ENCODE measurements around the gene UNC45A. TPM values are rescaled to one million over a fixed set of nuclear protein-coding genes. Genes with fewer than 3 reads are reported as not detected.

Gene UNC45A
- total RNA-seq, 6 experiments from 2014 or later: 13.3 to 33.0 (median 25.4) TPM

GRCh38 chr15:90994059-90994416 is 59.0 kb downstream of the UNC45A start:
- TF ChIP-seq, protein P1, sequence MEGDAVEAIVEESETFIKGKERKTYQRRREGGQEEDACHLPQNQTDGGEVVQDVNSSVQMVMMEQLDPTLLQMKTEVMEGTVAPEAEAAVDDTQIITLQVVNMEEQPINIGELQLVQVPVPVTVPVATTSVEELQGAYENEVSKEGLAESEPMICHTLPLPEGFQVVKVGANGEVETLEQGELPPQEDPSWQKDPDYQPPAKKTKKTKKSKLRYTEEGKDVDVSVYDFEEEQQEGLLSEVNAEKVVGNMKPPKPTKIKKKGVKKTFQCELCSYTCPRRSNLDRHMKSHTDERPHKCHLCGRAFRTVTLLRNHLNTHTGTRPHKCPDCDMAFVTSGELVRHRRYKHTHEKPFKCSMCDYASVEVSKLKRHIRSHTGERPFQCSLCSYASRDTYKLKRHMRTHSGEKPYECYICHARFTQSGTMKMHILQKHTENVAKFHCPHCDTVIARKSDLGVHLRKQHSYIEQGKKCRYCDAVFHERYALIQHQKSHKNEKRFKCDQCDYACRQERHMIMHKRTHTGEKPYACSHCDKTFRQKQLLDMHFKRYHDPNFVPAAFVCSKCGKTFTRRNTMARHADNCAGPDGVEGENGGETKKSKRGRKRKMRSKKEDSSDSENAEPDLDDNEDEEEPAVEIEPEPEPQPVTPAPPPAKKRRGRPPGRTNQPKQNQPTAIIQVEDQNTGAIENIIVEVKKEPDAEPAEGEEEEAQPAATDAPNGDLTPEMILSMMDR (IDR thresholded peaks at IDR 0.05): no peak
- TF ChIP-seq POLR2A (IDR thresholded peaks at IDR 0.05): no peak
- peaks cover 0 to 5% (median 2%) of the 10 kb centered on the region in 4 donors for H3K4me1 ChIP-seq
- H3K27ac ChIP-seq: peak overlapping the region in 2 of 3 donors; percentile 38 to 49
- DNase-seq (peak in 1 of 3 donors; percentile 41), ATAC-seq (peak; percentile 8 to 32 (median 19))
- H3K36me3 ChIP-seq: peaks cover 0 to 7% (median 4%) of the 10 kb centered on the region in 4 donors
- H3K4me3 ChIP-seq: peak overlapping the region; percentile 72 to 78 (median 75)
- intact Hi-C loops (cut with DNase I): no loop called here
- H3K27me3 ChIP-seq: no peaks in the 10 kb centered on the region
- H3K9me3 ChIP-seq: no peaks in the 10 kb centered on the region
- WGBS (ENCODE audit: insufficient coverage, low coverage, low lambda C conversion rate, missing lambda C conversion rate): 2% methylated on average over 13 of the region's 50 CpGs

GRCh38 chr15:90994417-90995311 is 59.6 kb downstream of the UNC45A start, which contains the start of gene PRC1:
Gene PRC1, minus strand, starts transcription at chr15:90994535. Its CDS starts 118 bp downstream, at chr15:90994417.
- peaks cover 0 to 13% (median 5%) of the 10 kb centered on the region in 4 donors for H3K36me3 ChIP-seq
- TF ChIP-seq, protein P1 (IDR thresholded peaks at IDR 0.05): no peak
- peak; percentile 61 for TF ChIP-seq POLR2A (IDR thresholded peaks at IDR 0.05)
- peak within 1 kb of the TSS; percentile 10 to 58 (median 49) for H3K27ac ChIP-seq
- H3K9me3 ChIP-seq: no peaks in the 10 kb centered on the region
- intact Hi-C loops (cut with DNase I): no loop called here
- WGBS (ENCODE audit: insufficient coverage, low coverage, low lambda C conversion rate, missing lambda C conversion rate): 2% methylated on average over 18 of the region's 75 CpGs
- peak within 1 kb of the TSS; percentile 72 to 78 (median 75) for H3K4me3 ChIP-seq
- peaks cover 0 to 5% (median 2%) of the 10 kb centered on the region in 4 donors for H3K4me1 ChIP-seq
- no peaks in the 10 kb centered on the region for H3K27me3 ChIP-seq
- DNase-seq (peak; percentile 99), ATAC-seq (peak; percentile 99 to 100 (median 100))

DNA sequence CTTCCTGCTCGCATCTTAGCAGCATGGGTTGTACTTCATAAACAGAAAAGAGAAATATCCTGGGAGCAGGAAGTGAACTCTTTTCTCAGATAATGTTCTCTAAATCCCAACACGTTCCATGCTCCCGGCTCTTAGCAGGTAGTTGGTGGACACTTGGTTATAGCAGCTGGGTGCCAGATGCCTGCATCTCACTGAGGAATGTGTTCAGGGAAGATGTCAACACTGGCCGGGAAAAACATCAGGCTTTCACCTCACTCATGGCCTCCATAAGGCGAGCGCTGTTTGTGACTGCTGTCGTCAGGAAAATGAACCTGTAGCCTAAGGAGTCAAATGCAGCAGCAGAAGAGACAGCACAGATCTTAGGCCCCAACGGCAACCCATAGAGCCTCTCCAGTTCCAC is 63.7 kb downstream of the UNC45A start:
- H3K27ac ChIP-seq: no peak overlapping the region
- 84% methylated on average over 2 of the region's 8 CpGs for WGBS (ENCODE audit: insufficient coverage, low coverage, low lambda C conversion rate, missing lambda C conversion rate)
- H3K36me3 ChIP-seq: peaks cover 0 to 44% (median 11%) of the 10 kb centered on the region in 4 donors
- no peak for DNase-seq
- no peak for TF ChIP-seq POLR2A (IDR thresholded peaks at IDR 0.05)
- TF ChIP-seq, protein P1 (IDR thresholded peaks at IDR 0.05): no peak
- no peaks in the 10 kb centered on the region for H3K27me3 ChIP-seq
- H3K4me3 ChIP-seq: no peak overlapping the region
- peaks cover 0 to 2% (median under 1%) of the 10 kb centered on the region in 4 donors for H3K4me1 ChIP-seq
- ATAC-seq: no peak
- H3K9me3 ChIP-seq: no peaks in the 10 kb centered on the region
- intact Hi-C loops (cut with DNase I): no loop called here

DNA sequence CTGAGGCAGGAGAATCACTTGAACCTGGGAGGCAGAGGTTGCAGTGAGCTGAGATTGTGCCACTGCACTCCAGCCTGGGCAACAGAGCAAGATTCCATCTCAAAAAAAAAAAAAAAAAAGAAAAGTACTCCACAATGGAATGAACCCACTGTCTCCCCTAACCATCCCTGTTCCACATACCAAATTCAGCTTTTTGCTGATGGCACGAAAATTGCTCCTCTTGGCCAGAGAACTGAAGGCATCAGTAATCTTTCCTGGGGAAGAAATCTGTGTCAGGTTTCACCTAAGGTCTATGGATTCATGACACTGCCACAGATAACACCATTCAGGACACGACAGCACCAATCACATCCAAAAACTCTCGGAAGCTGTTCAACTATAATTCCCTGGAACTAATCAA is 66.1 kb downstream of the UNC45A start:
- no peak for ATAC-seq
- 100% methylated on average over 1 of the region's 3 CpGs for WGBS (ENCODE audit: insufficient coverage, low coverage, low lambda C conversion rate, missing lambda C conversion rate)

More for the DNA sequence above, 66.1 kb downstream of the UNC45A start:
- H3K27ac ChIP-seq: no peak overlapping the region
- H3K4me1 ChIP-seq: no peaks in the 10 kb centered on the region
- DNase-seq: no peak
- no peak overlapping the region for H3K4me3 ChIP-seq
- H3K36me3 ChIP-seq: peaks cover 0 to 66% (median 18%) of the 10 kb centered on the region in 4 donors
- intact Hi-C loops (cut with DNase I): no loop called here
- no peak for TF ChIP-seq POLR2A (IDR thresholded peaks at IDR 0.05)
- TF ChIP-seq, protein P1 (IDR thresholded peaks at IDR 0.05): no peak
- H3K9me3 ChIP-seq: no peaks in the 10 kb centered on the region
- H3K27me3 ChIP-seq: no peaks in the 10 kb centered on the region

Small RNA genes lying within 50 kb of the gene (small RNA-seq; reads per million reads assigned to genes)
- 0 reads per million in 2 experiments for gene RF00019

Other genes starting within 250 kb of the UNC45A start
- 1 to 10 TPM in 2 of 6 experiments, under 1 TPM in 4; 0.20 to 2.3 (median 0.45) TPM for gene BLM, start 217.9 kb upstream of the UNC45A start, total RNA-seq
- 100 to 1,000 TPM; 122 to 232 (median 189) TPM for gene FURIN, start 66.7 kb upstream of the UNC45A start, total RNA-seq
- gene FES, start 50.8 kb upstream of the UNC45A start, total RNA-seq: 10 to 100 TPM; 11.5 to 36.5 (median 18.5) TPM
- 10 to 100 TPM; 41.4 to 91.6 (median 59.8) TPM for gene MAN2A2, start 32.0 kb upstream of the UNC45A start, total RNA-seq
- gene HDDC3, start 2.7 kb upstream of the UNC45A start, total RNA-seq: 10 to 100 TPM in 4 of 6 experiments, 1 to 10 TPM in 2; 8.8 to 17.6 (median 11.5) TPM
- gene RCCD1, start 19.6 kb downstream of the UNC45A start, total RNA-seq: 1 to 10 TPM; 4.8 to 7.9 (median 6.6) TPM
- gene PRC1, start 59.2 kb downstream of the UNC45A start, total RNA-seq: 1 to 10 TPM; 1.2 to 8.8 (median 4.3) TPM
- 1 to 10 TPM; 4.2 to 7.3 (median 6.5) TPM for gene VPS33B, start 87.3 kb downstream of the UNC45A start, total RNA-seq
- under 1 TPM in 5 of 6 experiments, not detected in 1; 0.06 to 0.81 (median 0.18) TPM for gene SV2B, start 165.0 kb downstream of the UNC45A start, total RNA-seq

All from right lobe of liver (tissue), 6 donors.